K562 (cell line): Measurements from ENCODE around the gene PDE4D. TPM values are rescaled to one million over a fixed set of nuclear protein-coding genes. Genes with fewer than 3 reads are reported as not detected.

ENCODE experiments used
- ATAC-seq: fragments of 200-7000 bp; cut with Tn5 transposase; 3 replicates; pipeline ENCODE4 v1.9.1; 2020; ENCODE audit warnings: moderate library complexity
- BruUV-seq: library from RNA; stranded (reverse); fragments of 400-500 nt; replicated peaks from 2 replicates; lab custom pipeline; 2021; lab: Mats Ljungman, UMichigan
- CTCF ChIA-PET: fragments of 300-600 bp; formaldehyde crosslinking; extraction: SDS; loops from one replicate; lab custom pipeline; 2021; ENCODE audit warnings: low intra/inter-chr PET ratio; lab: Yijun Ruan, JAX
- POLR2A ChIA-PET: fragments of 300-600, 350-650 bp; sonication (Branson Sonifier 250); formaldehyde crosslinking; extraction: SDS; loops from one replicate; lab custom pipeline; 2021; ENCODE audit warnings: antibody characterized with exemption, inconsistent platforms; lab: Yijun Ruan, JAX
- DNase-seq, 4 experiments: peaks; one replicate each; pipeline versions ENCODE4 v3.0.0 to v3.0.0-alpha.2; 2011 to 2018; ENCODE audit warnings: low spot score in 3 of 4, mixed read lengths in 3 of 4; ENCODE audit errors: extremely low read depth in 1 of 4
- FAIRE-seq: peaks from 2 replicates; lab custom pipeline; 2011; peaks lifted over from hg19 to GRCh38; lab: Jason Lieb, UNC
- H2AFZ ChIP-seq: 2 replicates; pipeline ENCODE4 v1.6.0; 2011; ENCODE audit warnings: low read depth, low read length, control low read depth, inconsistent platforms
- H3K27ac ChIP-seq: fragments of 200-600 bp; 3 replicates; pipeline ENCODE4 v1.8.0; 2011; ENCODE audit warnings: low read depth, mild to moderate bottlenecking, control low read depth, inconsistent platforms, low read length, moderate library complexity, mixed read lengths; ENCODE audit errors: extremely low read depth
- H3K27me3 ChIP-seq, 2 experiments: fragments of 300-600 bp in 1 of 2; 2 replicates in 1 of 2; 3 replicates in 1 of 2; pipeline versions ENCODE4 v1.6.0 to v1.8.0; 2011; ENCODE audit warnings: inconsistent platforms in 2 of 2, low read length in 2 of 2, mild to moderate bottlenecking in 1 of 2, mixed read lengths in 1 of 2, moderate library complexity in 1 of 2; ENCODE audit not compliant: control insufficient read depth in 2 of 2, insufficient read depth in 2 of 2
- H3K36me3 ChIP-seq: fragments of 300-600 bp; 3 replicates; pipeline ENCODE4 v1.8.0; 2011; ENCODE audit warnings: mild to moderate bottlenecking, low read length, inconsistent platforms; ENCODE audit not compliant: control insufficient read depth, insufficient read depth
- H3K4me1 ChIP-seq, 2 experiments: fragments of 200-600 bp in 1 of 2; replicated peaks in 1 of 2; 2 replicates in 1 of 2; 3 replicates in 1 of 2; pipeline versions ENCODE4 v1.5.1 to v1.8.0; 2011; ENCODE audit warnings: inconsistent platforms in 2 of 2, low read length in 2 of 2, mild to moderate bottlenecking in 1 of 2, mixed read lengths in 1 of 2, moderate library complexity in 1 of 2; ENCODE audit not compliant: control insufficient read depth in 2 of 2, insufficient read depth in 2 of 2
- H3K4me2 ChIP-seq: 2 replicates; pipeline ENCODE4 v1.6.1; 2011; ENCODE audit warnings: low read length, control low read depth, inconsistent platforms, mixed read lengths; ENCODE audit not compliant: insufficient read depth
- H3K4me3 ChIP-seq: fragments of 200-600 bp; sonication (generic), shearing (Covaris generic); 2 replicates; pipeline ENCODE4 v1.5.1; 2016; ENCODE audit warnings: control low read depth, inconsistent platforms
- H3K79me2 ChIP-seq: fragments of 200-600 bp; 3 replicates; pipeline ENCODE4 v1.8.0; 2011; ENCODE audit warnings: low read length, inconsistent platforms; ENCODE audit not compliant: control insufficient read depth, insufficient read depth
- H3K9ac ChIP-seq, 2 experiments: 2 replicates each; pipeline versions ENCODE4 v1.6.0 to v1.6.1; 2011; ENCODE audit warnings: low read depth in 2 of 2, low read length in 2 of 2, control low read depth in 1 of 2, inconsistent platforms in 1 of 2, mild to moderate bottlenecking in 1 of 2, mixed read lengths in 1 of 2; ENCODE audit not compliant: insufficient read depth in 1 of 2
- H3K9me1 ChIP-seq: one replicate; pipeline ENCODE4 v1.6.0; 2011; ENCODE audit warnings: inconsistent platforms, mild to moderate bottlenecking, low read length, moderate library complexity; ENCODE audit not compliant: control insufficient read depth, insufficient read depth
- H3K9me3 ChIP-seq: replicated peaks from 2 replicates; pipeline ENCODE4 v1.5.1; 2011; ENCODE audit warnings: low read depth, low read length, inconsistent platforms; ENCODE audit not compliant: control insufficient read depth, insufficient read depth
- H4K20me1 ChIP-seq: replicated peaks from 2 replicates; pipeline ENCODE4 v1.6.1; 2011; ENCODE audit warnings: low read length, inconsistent platforms, mixed read lengths; ENCODE audit not compliant: control insufficient read depth, insufficient read depth
- ELF4 ChIP-seq: fragments of 450-650 bp; formaldehyde crosslinking; IDR thresholded peaks from 2 replicates; pipeline ENCODE4 v1.4.0; 2022; ENCODE audit warnings: missing genetic modification characterization
- UBTF ChIP-seq, 2 experiments: IDR thresholded peaks; 2 replicates each; pipeline ENCODE4 v1.6.1; 2012; ENCODE audit warnings: improper control_type of control experiment in 2 of 2, low read depth in 2 of 2, low read length in 2 of 2, borderline replicate concordance in 1 of 2
- ZFP36 ChIP-seq: fragments of 150-350 bp; IDR thresholded peaks from 2 replicates; pipeline ENCODE4 v1.6.1; 2018; ENCODE audit warnings: low read length, low read depth; ENCODE audit not compliant: partially characterized antibody
- ZNF561 ChIP-seq: fragments of 450-650 bp; formaldehyde crosslinking; conservative IDR thresholded peaks from 2 replicates; pipeline ENCODE4 v1.4.0; 2020; ENCODE audit warnings: mild to moderate bottlenecking, moderate library complexity
- WGBS: fragments of 100-300 bp; shearing (Covaris generic); methylation state at CpG from one replicate; pipeline ENCODE4 v1.1.6; 2016; ENCODE audit warnings: low coverage, mixed read lengths; ENCODE audit not compliant: insufficient coverage; ENCODE audit errors: missing lambda C conversion rate; 5-methylcytosine and 5-hydroxymethylcytosine counted together
- in situ Hi-C: fragments of 300-500 bp; cut with MboI; formaldehyde crosslinking; loops from 4 replicates; pipeline ENCODE4 v1.15.0; 2018; ENCODE audit warnings: inconsistent platforms, mixed read lengths
- intact Hi-C: fragments of 100-400 bp; cut with micrococcal nuclease; formaldehyde crosslinking; loops from 2 replicates; pipeline ENCODE4 v1.14.2; 2022
- polyA plus RNA-seq, 8 experiments: library from polyadenylated mRNA; depleted of rRNA in 4 of 8; stranded (reverse) in 5 of 8; unstranded in 3 of 8; fragments of >200 nt; fragmentation: Nextera tagmentation in 2 of 8; fragmentation: Illumina TruSeq in 1 of 8; extraction: Ambion mirVana in 2 of 8; extraction: Trizol in 1 of 8; gene quantifications; 2 replicates each; pipeline versions ENCODE4 v1.2.1 to v1.2.3, GENCODE V29; 2011 to 2014; ENCODE audit warnings: inconsistent platforms in 1 of 8, missing spikeins in 1 of 8
- total RNA-seq, 7 experiments: library from RNA; depleted of rRNA in 6 of 7; stranded (reverse); fragments of >200 nt in 6 of 7; fragmentation: Illumina TruSeq in 2 of 7; extraction: Trizol in 2 of 7; gene quantifications; 2 replicates each; pipeline versions ENCODE4 v1.2.1 to v1.2.3, GENCODE V29; 2011 to 2021; ENCODE audit warnings: low replicate concordance in 1 of 7
- TF ChIP-seq, protein P1 (sequence below): fragments of 450-650 bp; formaldehyde crosslinking; IDR thresholded peaks from 2 replicates; pipeline ENCODE4 v1.4.0; 2022; ENCODE audit warnings: missing genetic modification characterization

The PDE4D gene
- total and polyA plus RNA-seq, 9 of the 15 experiments (the other 6 are each of a cell fraction or from before 2014, with no cell fraction given), result 0.04 to 0.46 (median 0.13) TPM

DNA sequence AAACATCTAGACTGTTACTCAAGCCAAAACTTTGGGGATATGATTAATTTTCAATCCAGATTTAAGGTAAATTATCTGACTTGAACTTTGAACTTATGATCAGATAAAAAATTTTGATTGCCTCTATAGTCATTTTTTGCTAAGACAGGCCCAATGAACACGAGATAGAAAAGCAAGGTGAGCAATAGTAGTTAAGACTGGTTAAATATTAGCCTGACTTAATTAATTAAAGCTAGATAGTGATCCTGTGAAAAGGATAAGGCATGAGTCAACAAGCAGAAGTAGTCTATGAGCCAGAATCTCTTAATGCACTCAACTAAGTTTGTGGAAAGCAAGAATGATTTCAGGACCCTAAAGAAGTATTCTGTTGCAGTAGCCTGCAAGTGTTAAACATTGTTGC is 66.5 kb downstream of the PDE4D start (continued):
- TF ChIP-seq, protein P1, sequence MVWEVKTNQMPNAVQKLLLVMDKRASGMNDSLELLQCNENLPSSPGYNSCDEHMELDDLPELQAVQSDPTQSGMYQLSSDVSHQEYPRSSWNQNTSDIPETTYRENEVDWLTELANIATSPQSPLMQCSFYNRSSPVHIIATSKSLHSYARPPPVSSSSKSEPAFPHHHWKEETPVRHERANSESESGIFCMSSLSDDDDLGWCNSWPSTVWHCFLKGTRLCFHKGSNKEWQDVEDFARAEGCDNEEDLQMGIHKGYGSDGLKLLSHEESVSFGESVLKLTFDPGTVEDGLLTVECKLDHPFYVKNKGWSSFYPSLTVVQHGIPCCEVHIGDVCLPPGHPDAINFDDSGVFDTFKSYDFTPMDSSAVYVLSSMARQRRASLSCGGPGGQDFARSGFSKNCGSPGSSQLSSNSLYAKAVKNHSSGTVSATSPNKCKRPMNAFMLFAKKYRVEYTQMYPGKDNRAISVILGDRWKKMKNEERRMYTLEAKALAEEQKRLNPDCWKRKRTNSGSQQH, result no peak
- no peak for TF ChIP-seq ZNF561 (CRISPR knock-in tag)
- TF ChIP-seq, all 486 proteins: peak for 0

- intact Hi-C loops, result no loop called here
- H3K4me3 ChIP-seq, result no peak overlapping the region
- H3K9me3 ChIP-seq, result no peaks in the 10 kb centered on the region
- FAIRE-seq (no peak), ATAC-seq (no peak), DNase-seq (no peak)
- BruUV-seq, result no TSS peak
- no peaks in the 10 kb centered on the region for H3K36me3 ChIP-seq
- H3K27me3 ChIP-seq, result no peaks in the 10 kb centered on the region
- H3K4me1 ChIP-seq, result no peaks in the 10 kb centered on the region
- no peaks in the 10 kb centered on the region for H3K79me2 ChIP-seq
- no peak overlapping the region for H3K9ac ChIP-seq
- ChIA-PET POLR2A (no interaction called here), CTCF (no interaction called here)
- TF ChIP-seq UBTF (IDR thresholded peaks at IDR 0.05; ENCODE audit: borderline replicate concordance in 1 of 2, low read depth in 2 of 2, low read length in 2 of 2), result no peak
- no peak for TF ChIP-seq ZFP36
- no peak for TF ChIP-seq ELF4 (CRISPR knock-in tag)
- no peak overlapping the region for H2AFZ ChIP-seq
- no peaks in the 10 kb centered on the region for H4K20me1 ChIP-seq
- in situ Hi-C loops, result loop anchor here (25.0 kb wide), 1 partner anchor 1089 kb away; no protein-coding TSS in a partner anchor
- no peaks in the 10 kb centered on the region for H3K9me1 ChIP-seq
- H3K27ac ChIP-seq, result no peak overlapping the region
- H3K4me2 ChIP-seq, result no peak overlapping the region
- WGBS, result 0% methylated on average over 2 of the region's 2 CpGs
These were observed 70.1 kb downstream of the PDE4D start for GRCh38 chr5:59823420-59823819.
